NCI-H1048 (cell line): Measurements from ENCODE around the gene PLD5.
"Not testable (repeated sequence)": the region's sequence is repeated elsewhere in the genome, so short reads cannot be mapped to it uniquely, and the experiment has no call there.

Experiments used
- DNase-seq: peaks from one replicate; lab custom pipeline; 2025; lab: John Stamatoyannopoulos, UW

The PLD5 gene

DNA sequence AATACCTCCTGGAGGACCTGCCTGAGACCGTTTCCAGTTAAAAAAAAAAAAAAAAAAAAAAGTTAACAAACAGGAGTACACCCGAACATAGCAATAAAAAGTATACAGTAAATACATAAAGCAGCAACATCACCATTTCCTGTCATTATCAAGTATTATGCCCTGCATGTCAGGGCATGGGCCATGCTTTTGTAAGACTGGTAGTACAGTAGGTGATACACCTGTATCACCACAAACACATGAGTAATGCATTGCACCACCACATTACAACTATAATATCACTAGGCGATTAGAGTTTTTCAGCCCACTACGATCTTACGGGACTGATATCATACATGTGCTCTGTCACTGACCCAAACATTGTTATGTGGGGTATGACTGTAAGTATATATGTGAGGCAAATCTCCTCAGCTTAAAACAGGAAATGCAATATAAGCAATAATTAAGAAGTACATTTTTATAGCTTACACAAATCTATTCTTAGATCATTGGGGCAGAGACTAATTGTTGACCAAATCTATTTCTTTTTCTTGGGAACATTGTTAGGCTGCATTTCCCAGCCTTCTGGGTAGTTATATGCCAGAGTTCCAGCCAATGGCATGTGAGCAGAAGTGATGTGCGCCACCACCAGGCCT is 98.1 kb downstream of the PLD5 start:
- DNase-seq = no peak

DNA sequence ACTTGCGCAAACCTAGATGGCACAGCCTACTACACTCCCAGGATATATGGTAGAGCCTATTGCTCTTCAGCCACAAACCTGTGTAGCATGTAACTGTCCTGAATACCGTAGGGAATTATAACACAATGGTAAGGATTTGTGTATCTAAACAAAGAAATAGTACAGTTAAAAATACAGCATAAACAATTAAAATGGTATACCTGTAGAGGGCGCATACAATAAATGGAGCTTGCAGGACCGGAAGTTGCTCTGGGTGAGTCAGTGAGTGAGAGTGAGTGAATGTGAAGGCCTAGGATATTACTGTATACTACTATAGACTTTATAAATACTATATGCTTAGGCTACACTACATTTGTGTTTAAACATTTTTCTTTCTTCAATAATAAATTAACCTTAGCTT is 99.3 kb downstream of the PLD5 start:
- DNase-seq = no peak

DNA sequence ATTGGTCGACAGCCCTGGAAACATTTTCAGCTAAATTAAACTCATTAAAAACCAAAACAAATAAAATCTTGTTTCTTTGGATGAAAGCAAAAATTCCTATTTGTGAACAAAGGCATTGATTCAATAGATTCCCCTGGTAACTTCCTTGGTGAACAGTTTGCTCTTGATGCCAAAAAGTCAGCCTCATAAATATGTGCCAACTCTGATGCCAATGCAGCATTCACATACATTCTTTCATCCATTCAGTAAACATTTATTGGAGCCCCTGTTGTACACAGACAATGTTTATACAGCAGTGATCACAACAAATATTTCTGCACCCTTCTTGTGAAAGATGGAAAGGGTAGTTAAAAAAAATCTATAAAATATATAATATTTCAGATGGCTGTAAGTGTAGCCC is 107.8 kb downstream of the PLD5 start:
- DNase-seq = no peak

DNA sequence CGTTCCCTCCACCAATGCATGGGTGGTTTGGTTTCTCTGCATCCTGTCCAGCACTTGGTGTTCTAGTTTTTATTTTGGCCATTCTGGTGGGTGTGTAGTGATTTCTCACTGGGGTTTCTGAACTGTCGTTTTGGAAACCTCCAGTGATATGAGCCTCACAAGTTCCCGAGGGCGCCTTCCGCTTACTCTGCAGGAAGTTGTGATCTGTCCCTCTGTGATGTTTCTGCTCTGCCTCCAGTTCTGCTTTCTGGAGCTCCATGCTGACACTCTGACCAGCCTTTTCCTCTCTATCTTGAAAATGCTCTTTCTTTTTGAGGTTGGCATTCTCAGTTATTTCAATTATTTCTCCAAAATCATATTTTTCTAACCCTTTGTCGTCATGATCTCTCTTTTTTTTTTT is 111.6 kb downstream of the PLD5 start:
- no peak for DNase-seq

DNA sequence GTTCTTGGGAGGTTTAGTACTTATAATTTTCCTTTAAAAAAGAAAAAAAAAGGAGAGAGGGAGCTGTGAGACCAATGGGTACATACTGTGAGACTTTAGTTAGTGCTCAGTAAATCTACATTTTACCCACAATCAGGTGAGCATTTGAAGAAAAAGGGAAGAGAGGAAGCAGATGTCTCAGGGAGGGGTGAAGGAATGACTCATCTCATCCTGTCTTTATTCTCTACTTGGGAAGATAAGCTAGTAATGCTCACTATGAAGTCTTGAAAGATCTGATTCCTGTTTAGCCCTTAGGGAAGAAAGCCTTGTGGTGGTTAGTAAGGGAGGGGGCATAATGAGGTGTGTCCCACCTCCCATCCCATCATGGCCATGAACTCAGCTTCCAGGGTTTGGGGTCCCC is 112.6 kb downstream of the PLD5 start:
- no peak for DNase-seq

DNA sequence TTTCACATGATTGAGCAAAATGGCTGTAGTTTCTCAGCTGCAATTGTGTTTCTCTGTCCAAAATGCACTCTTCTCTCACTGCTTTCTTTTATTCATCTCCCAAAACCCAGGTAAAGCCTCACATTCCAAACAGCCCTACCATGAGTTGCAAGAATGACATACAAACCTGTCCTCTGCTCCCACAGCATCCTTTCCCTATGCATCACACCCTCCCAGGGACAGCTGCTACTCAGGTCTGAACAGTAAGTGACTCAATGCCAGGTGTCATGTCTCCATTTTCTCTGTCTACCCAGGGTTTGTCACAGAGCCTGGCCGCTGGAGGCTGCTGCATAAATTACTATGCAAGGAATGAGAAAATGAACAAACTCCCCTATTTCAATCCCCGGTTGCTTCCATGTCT is 118.5 kb downstream of the PLD5 start:
- DNase-seq = no peak

DNA sequence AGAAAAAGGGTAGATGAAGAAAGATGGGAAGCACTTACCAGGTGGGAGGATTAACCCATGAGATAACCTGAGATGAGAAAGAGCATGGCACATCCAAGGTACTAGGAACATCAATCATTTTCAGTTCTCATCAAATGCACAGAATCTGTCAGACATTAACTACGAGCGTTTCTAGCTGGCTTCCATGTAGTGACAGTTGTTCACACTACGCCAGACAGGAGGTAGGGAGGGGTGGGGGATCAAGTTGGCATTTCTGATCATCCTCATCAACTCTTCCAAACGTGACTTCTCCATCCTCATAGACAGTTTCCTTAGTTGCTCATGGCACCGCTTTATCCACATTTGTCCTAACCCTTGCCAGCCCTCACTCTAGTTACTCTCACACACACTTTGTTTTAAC is 120.2 kb downstream of the PLD5 start:
- no peak for DNase-seq

DNA sequence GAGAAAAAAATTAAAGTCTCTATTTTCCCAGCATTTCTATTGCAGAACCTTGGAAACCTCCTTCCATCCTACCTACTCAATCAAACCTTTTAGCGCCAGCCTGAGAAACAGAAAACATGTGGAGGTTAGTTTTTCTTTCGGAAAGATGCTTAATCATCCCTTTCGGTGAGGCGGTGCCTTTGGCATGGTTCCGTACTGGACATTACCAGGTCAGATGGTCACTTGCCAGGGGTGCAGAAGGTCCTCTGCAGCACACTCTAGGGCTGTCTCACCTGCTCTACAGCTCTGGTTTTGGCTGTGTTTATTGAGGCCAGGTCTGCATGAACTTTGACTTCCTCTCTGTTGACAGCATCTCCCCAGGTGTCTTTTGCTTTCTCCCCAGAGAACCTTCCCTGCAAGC is 121.5 kb downstream of the PLD5 start:
- DNase-seq = no peak

DNA sequence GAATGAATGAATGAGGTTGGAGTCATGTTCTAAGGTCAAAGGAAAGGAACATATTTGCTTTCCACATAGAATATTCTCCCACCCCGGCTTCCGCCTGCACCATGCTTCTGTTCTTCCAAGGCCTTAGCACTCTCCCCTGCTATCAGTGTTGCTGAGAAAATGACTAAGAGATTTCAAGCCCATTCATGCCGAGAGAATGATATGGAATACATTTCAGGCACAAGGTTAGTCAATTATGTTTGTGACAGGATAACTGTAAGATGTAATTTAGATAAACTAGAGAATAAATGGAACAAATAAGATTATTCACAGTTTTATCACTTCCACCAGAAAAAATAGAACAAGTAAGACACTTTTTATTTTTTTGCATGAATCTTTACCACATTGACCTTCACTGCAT is 122.6 kb downstream of the PLD5 start:
- DNase-seq = no peak

DNA sequence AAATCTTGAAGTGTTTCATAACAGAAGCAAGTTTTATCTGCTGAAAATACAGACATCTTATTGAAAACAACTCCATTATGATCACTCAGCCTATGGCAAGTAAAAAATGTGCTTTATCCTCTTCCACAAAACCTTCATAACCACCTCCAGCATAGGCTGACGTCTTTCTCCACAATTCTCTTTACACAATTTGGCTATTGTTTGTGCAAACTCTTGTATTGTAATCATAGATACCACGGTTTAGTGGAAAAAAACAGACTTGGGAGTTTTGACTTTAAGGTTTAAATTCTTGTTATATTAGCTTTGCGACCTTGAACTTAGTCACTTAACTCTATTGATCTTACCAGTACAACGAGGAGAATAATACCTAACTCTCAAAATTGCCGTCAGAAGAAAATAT is 126.1 kb downstream of the PLD5 start:
- DNase-seq = no peak

DNA sequence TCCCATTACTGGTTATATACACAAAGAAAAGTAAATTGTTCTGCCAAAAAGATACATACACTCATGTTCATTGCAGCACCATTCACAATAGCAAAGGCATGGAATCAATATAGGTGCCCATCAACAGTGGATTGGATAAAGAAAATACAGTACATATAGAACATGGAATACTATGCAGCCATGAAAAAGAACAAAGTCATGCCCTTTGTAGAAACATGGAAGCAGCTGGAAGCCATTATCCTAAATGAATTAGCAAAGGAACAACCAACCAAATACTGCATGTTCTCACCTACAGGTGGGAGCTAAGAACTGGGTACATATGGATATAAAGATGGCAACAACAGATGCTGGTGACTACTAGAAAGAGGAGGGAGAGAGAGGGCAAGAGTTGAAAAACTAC is 132.6 kb downstream of the PLD5 start:
- no peak for DNase-seq

DNA sequence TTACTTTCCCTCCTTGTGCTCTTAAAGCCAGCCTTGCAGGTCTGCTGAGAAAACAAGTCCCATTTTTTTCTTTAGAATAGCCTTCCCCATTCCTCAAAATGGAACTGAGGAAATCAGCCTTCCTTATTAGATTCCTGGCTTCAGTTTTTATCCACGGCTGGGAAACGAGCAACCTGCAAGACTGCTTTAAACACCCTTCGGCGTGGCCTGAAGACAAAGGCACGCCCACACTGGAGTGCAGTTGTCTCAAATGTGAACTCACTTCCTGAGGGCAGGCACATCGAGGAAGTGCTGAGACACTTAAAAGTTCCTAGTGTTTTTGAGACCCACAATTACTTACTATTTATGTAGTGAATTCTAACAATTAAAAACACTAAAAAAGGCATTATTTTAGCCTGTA is 148.4 kb downstream of the PLD5 start:
- not testable (repeated sequence) for DNase-seq

DNA sequence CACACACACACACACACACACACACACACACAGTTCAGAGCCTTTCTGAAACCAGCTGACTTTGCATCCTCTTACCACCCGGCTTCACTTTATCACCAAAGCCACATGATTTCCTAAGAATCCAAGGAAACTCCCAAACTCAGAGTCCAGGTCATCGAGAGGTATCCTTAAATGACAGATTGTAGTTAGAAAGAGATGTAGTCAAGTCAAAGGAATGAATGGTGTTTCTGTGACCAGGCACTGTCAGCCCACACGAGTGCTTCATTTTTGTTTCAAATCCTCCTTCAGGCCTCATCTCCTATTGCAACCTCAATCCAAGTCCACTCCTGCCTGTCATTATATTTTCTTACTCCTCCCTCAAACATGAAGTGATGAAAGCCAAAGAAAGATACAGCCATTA is 174.1 kb downstream of the PLD5 start:
- DNase-seq = not testable (repeated sequence)

DNA sequence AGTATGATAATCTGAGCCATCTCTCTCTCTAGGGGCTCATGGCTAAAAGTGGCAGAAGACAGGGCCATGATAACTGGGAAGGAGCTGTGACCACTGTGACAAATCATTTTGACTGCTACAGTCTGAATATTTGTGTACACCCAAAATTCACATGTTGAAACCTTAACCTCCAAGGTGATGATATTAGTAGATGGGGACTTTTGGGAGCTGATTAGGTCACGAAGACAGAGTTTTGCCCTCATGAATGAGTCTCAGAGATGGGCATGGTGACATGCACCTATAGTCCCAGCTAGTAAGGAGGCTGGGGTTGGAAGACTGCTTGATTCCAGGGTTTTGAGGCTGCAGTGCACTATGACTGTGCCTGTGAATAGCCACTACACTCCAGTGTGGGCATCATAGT is 174.9 kb downstream of the PLD5 start:
- DNase-seq = no peak

DNA sequence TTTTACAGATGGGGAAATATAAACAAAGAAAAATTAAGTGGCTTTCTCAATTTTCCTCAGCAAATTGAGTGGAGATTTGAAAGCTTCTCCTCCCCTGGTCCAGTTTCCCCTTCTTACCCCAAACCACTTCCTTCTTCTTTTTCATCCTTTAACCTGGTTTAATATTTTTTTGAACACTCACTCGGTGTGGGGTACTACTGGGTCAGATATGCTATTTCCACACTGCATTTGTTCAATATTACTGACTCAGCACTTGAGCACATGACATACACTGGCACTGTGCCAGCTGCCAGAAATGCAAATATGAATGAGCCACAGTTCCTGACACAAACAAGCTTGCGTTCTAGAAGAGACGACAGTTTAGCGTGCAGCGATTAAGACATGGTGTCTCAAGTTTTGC is 193.6 kb downstream of the PLD5 start:
- DNase-seq = peak; percentile 62

DNA sequence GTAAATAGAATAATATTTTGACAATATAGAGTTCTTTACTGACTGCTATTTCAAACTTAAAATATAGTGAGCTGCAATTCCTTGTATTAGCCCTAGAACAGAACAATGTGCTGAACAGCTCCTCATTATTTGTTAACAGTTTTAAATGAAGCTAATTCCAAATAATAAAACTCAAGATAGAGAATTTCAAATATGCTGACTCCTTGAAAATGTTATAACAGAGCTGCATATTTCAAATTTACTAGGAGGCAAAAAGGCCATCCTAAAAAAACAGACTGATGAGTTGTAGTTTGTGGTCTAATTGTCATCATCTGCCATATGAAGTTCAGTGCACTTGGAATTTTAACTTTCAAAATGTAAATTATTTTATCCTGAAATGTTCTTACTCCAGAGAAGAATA is 197.1 kb downstream of the PLD5 start:
- DNase-seq = not testable (repeated sequence)

DNA sequence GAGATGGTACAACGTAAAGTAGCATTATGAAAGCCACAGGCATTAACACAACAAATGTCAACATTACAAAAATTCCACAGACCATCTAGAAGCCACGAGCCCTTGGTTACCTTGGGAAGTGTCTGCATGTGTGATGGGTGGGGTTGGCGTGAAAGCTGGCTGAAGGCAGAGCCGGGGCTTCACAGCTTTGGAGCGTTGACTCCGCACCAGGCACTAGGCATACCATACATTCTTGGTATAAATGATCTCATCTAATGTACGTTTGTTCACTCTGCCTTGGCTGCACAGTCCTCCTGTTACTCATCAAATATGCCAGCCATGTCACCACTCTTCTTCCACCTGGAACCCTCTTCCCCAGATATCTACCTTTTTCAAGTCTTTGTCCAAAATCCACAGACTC is 202.5 kb downstream of the PLD5 start:
- DNase-seq = not testable (repeated sequence)

DNA sequence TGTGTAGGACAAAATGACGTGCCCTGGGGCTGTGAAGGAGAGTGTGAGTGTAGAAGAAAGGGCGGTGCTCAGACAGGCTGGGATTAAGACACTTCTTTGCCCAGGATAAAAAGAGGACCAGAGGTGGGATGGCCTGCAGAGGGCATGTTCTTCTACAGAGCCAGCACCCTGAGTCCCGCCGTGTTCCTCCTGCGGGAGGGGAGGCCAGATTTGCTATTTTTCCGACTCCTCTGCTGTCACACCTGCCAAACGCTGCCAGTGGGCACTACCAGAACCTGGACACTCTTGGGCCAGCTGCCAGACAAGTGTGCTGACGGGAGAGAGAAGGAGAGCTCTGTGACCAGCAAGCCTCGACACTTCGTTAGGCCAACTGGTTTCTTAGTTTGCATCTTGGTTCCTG is 206.4 kb downstream of the PLD5 start:
- no peak for DNase-seq

DNA sequence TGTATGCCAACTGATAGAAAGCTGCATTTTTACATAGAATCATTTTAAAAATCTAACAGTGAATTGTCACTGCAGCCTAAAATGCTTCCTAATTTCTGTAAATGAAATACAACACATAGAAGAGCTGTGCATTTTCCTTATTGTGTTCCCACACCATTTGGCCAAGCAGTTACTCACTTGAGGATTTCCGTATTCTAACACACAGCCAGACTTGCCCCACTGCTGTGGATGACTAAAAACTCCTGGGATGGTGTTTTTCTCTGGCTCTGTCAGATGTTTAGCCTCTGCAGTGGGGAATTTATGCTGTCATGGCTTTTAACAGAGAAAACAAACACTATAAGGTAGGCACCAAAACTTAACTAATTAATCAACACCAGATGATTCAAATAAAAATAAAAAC is 209.6 kb downstream of the PLD5 start:
- DNase-seq = not testable (repeated sequence)

DNA sequence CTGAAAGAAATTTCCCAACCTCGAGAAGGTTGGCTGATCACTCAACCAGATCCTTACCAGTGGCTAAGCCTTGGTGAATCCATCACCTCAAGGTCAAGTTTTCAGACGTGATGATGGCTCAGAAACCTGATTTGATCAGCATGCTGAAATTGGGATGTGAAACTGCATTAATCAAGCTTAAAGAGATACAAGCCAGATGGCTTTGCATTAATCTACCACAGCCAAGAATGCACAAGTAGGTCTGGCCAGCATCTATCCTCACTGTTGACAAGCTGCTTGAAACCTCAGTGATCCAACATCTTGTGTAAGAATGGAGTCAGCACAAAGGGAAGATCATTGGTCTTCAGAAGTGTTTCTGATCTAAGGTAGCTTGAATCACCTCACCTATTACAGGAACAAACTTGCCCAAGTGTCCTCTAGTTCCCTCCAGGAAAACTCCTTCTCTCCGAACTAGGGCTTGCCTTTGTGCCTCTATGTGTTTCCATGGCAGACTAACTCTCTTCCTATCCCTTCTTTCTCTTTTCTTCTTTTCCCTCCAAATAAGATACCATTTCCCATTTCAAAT is 210.3 kb downstream of the PLD5 start:
- DNase-seq = not testable (repeated sequence)

DNA sequence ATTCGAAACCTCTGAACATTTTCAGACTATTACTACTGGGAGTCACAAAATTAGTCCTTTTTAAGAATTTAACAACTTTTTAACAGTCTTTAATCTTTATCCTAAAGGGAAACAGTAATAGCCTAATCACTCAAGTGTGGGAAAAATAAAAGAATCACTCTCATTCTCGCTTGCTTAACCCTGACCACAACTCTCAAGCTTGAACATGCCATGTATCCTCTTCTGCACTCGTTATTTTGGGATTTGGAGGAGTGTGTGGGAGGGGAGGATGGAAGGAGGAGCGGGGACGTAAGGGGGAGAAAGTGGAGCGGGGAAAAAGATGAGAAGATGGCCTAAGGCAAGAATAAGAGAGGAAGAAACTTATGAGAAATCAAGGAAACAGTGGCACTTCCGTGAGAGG is 215.8 kb downstream of the PLD5 start:
- not testable (repeated sequence) for DNase-seq

DNA sequence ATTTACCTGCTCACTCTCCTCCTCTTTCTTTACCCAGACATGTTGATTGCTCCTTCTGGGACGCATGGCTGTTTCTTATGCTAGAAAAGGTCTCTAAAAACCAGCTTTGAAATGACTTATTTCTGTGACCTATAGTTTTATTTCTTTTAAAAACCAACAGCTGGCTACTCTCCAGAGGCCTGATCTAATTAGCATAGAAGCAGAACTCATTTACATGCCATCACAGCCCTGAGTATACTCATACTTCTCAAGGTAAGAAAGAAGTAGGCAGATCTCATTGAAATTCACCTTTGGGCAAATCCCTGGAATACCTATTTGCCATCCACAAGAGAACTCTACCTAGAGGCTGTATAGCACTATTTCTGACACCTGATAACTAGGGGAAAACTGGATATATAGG is 230.7 kb downstream of the PLD5 start:
- not testable (repeated sequence) for DNase-seq

DNA sequence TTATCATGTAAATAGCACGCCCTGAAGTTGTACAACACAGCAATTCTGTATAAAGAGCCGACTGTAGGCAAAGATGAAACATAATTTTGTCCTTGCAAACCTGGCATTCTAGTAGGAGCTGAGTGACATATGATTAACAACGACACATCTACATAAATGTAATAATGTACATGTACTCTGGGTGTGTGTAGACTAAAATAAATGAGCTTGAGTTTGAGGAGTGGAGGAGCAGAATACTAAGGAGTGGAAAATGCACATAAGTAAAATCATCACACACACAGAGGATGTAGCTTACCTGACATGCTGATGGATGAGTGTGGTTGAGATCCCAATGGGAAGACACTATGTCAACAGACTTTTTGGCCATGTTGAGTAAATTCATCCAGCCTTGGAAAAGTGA is 236.4 kb downstream of the PLD5 start:
- DNase-seq = not testable (repeated sequence)

DNA sequence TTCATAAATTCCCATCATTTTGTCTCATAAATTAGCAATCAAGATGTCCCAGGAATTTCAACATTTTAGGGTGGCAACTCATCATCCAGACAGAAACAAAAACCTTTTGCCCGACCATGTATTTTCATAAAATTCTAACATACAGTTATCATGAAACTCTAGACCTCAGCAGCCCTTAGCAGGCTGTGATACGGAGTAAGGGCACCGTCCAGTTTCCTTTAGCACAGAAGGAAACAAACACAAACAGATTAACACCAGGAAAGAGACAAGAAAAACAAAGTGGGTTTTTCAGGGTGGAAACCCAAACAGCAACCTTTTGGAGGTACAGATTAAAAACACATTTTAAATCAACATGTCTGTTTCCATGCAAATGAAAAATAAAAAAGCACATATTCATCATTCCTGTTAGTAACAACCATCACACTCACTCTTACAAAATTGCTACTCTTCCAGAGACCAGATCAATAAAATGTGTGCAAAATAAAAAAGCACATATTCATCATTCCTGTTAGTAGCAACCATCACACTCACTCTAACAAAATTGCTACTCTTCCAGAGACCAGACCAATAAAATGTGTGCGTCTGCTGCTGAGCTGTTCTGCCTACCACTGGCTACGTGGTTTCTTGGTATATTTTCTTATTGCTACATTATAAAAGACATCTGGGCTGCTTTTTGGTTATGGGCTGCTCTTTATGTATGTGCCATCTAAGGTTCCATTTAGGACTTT is 241.6 kb downstream of the PLD5 start:
- DNase-seq = not testable (repeated sequence)
